ENCODE data around the gene RRP8. TPM values are rescaled to one million over a fixed set of nuclear protein-coding genes. Genes with fewer than 3 reads are reported as not detected.

Gene RRP8
- total RNA-seq, result 10.7 and 12.5 TPM in 2 replicates

DNA sequence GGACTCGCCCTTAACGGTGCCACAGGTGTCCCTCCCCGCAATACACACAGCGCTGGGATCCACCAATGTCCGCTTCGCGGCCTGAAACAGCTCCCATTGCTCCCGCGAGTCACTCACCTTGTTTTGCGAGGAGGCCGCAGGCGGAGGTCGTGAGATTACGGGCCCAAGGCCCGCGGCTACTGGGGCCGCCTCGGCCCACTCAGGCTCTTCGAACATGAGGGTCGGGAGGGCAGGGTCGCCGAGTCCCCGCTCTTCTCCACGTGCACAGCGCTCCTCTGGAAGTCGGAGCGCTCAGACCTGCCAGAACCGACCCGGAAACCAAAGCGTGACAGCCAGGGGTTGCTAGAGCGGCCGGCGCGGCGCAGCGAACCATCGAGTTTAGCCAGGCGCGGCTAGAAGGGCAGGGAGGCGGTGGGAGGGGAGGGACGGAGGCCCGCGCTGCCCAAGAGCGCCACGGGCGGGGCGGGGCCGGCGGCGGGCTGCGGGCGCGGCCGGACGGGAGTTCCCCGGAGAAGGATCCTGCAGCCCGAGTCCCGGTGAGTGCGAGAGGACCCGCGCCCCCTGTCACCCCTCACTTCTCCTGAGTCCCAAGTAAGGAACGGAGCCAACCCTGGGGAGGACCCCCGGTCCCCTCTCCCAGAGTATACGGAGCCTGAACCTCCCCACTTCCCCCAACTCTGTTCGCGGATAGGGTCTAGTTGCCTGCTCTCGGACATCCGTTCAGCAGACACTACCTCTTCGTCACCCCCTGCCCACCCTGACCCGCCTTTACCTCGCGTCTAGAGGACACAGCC, at the start of gene RRP8, which contains the start of gene ILK:
TSS of gene RRP8 (minus strand) at position 330 of the 794 bp plus-strand sequence. CDS start at position 216, 114 bp downstream.
TSS of gene ILK (plus strand) at position 488 of the 794 bp plus-strand sequence. CDS start 498 bp downstream, outside the sequence.

DNA sequence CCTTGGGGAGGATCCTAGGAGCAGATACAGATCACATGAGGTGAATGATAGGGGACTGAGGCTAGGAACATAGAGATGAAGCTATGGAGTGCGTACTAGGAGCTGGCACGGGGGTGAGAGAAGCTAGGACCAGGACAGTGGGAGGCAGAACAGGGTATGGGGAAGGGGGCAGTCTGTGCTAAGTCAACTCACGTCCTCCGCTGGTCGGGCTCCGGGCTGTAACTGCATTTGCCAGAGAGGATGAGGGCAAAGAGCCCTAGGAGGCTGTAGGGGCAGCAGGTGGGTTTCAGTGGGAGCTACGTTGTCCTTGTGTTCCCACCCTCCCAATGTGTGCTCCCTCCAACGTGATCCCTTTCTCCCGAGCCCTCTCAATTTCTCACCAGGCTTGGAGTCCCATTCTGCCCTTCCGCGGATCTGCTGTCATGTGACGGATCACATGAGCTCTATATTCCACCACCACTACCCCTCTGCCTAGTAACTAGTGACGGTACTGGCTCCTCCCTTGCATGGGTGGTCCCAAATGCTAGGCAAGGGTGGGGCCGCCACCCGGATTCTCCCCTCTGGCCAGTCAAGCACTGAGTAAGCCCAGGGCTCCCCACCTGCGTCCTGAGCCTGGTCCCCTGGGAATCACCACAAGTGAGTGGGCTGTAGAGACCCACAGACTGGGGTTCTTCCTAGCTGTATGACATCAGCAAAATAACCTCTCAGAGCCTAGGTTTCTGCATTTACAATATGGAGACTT, 15.8 kb upstream of the RRP8 start, which contains the start of gene TPP1:
TSS of gene TPP1 (minus strand) at position 419 of the 742 bp plus-strand sequence. CDS start at position 397, 22 bp downstream.

GRCh38 chr11:6612213-6613041, 9.0 kb upstream of the RRP8 start, which contains the start of gene TAF10:
TAF10 (minus strand) TSS chr11:6612216; CDS start chr11:6612189, 27 bp downstream.

Other genes with a start within 250 kb of the RRP8 start
- gene SMPD1, start 213.1 kb downstream of the RRP8 start, total RNA-seq, result 91.4 and 111 TPM in 2 replicates
- 41.9 and 50.6 TPM in 2 replicates for gene APBB1, start 184.5 kb downstream of the RRP8 start, total RNA-seq
- gene HPX, start 162.6 kb downstream of the RRP8 start, total RNA-seq, result 0.78 and 0.92 TPM in 2 replicates
- 40.8 and 53.7 TPM in 2 replicates for gene TRIM3, start 129.7 kb downstream of the RRP8 start, total RNA-seq
- 49.1 and 51.6 TPM in 2 replicates for gene ARFIP2, start 122.3 kb downstream of the RRP8 start, total RNA-seq
- 34.3 and 36.7 TPM in 2 replicates for gene TIMM10B, start 122.1 kb downstream of the RRP8 start, total RNA-seq
- 9.0 and 10.7 TPM in 2 replicates for gene DNHD1, start 106.3 kb downstream of the RRP8 start, total RNA-seq
- 218 and 255 TPM in 2 replicates for gene ILK, start 158 bp upstream of the RRP8 start, total RNA-seq
- 39.7 and 58.8 TPM in 2 replicates for gene TAF10, start 8.6 kb upstream of the RRP8 start, total RNA-seq
- 294 and 429 TPM in 2 replicates for gene TPP1, start 15.8 kb upstream of the RRP8 start, total RNA-seq
- 6.6 and 52.4 TPM in 2 replicates for gene DCHS1, start 52.2 kb upstream of the RRP8 start, total RNA-seq
- gene MRPL17, start 79.7 kb upstream of the RRP8 start, total RNA-seq, result 49.8 and 61.2 TPM in 2 replicates
- 0.10 and 0.13 TPM in 2 replicates for gene OR2AG2, start 168.4 kb upstream of the RRP8 start, total RNA-seq
- not detected in 2 replicates for gene OR2AG1, start 179.4 kb upstream of the RRP8 start, total RNA-seq
- 0.13 and 0.26 TPM in 2 replicates for gene OR6A2, start 196.1 kb upstream of the RRP8 start, total RNA-seq
- gene OR10A5, start 242.1 kb upstream of the RRP8 start, total RNA-seq, result not detected in 2 replicates